ENCODE data around the gene CYP27B1. TPM values are rescaled to one million over a fixed set of nuclear protein-coding genes. Genes with fewer than 3 reads are reported as not detected.

Gene CYP27B1
- total RNA-seq, 2 donors from 2014 or later: 0.14 to 0.91 TPM

GRCh38 chr12:57753756-57754337, 13.0 kb downstream of the CYP27B1 start:
- H3K27ac ChIP-seq: peak overlapping the region; percentile 66 to 78
- 29% methylated on average over 1 of the region's 1 CpG for WGBS

GRCh38 chr12:57752668-57753000, 14.2 kb downstream of the CYP27B1 start:
- TF ChIP-seq POLR2AphosphoS5 (IDR thresholded peaks at IDR 0.05): no peak
- Histone ChIP-seq H3K4me1 (replicated peaks) (peaks cover 3% of the 10 kb centered on the region), H3K36me3 (peaks cover 0 to 4% of the 10 kb centered on the region in 2 donors), H3K4me3 (peak overlapping the region; percentile 66 to 70), H3K27me3 (replicated peaks; ENCODE audit: insufficient read depth) (no peaks in the 10 kb centered on the region), H3K27ac (peak overlapping the region; percentile 81 to 86), H3K9me3 (no peaks in the 10 kb centered on the region)
- intact Hi-C loops (cut with DNase I): no loop called here
- WGBS: under 1% methylated on average over 5 of the region's 5 CpGs
- DNase-seq (ENCODE audit: low spot score): no peak

More at GRCh38 chr12:57753756-57754337, 13.0 kb downstream of the CYP27B1 start:
- Histone ChIP-seq H3K9me3 (no peaks in the 10 kb centered on the region), H3K4me1 (replicated peaks) (peaks cover 3% of the 10 kb centered on the region), H3K36me3 (no peaks in the 10 kb centered on the region), H3K4me3 (no peak overlapping the region), H3K27me3 (replicated peaks; ENCODE audit: insufficient read depth) (no peaks in the 10 kb centered on the region)
- intact Hi-C loops (cut with DNase I): no loop called here
- TF ChIP-seq POLR2A (IDR thresholded peaks at IDR 0.05) (no peak), POLR2AphosphoS5 (IDR thresholded peaks at IDR 0.05) (no peak), CTCF (IDR thresholded peaks at IDR 0.05) (no peak)
- no peak for DNase-seq (ENCODE audit: low spot score)

- intact Hi-C loops (cut with DNase I): no loop called here
- DNase-seq (ENCODE audit: low spot score): peak; percentile 100
- H3K36me3 ChIP-seq: peaks cover 0 to 4% of the 10 kb centered on the region in 2 donors
- WGBS: under 1% methylated on average over 58 of the region's 58 CpGs
- H3K9me3 ChIP-seq: no peaks in the 10 kb centered on the region
- no peaks in the 10 kb centered on the region for H3K27me3 ChIP-seq (replicated peaks; ENCODE audit: insufficient read depth)
- H3K4me3 ChIP-seq: peak within 1 kb of the TSS; percentile 66 to 70
- TF ChIP-seq POLR2AphosphoS5 (IDR thresholded peaks at IDR 0.05): peak; percentile 100
- peak in 1 of 4 experiments; percentile 19 for TF ChIP-seq CTCF (IDR thresholded peaks at IDR 0.05)
- TF ChIP-seq POLR2A (IDR thresholded peaks at IDR 0.05): peak; percentile 61
- peaks cover 3% of the 10 kb centered on the region for H3K4me1 ChIP-seq (replicated peaks)
- H3K27ac ChIP-seq: peak within 1 kb of the TSS; percentile 81 to 86
Observed at GRCh38 chr12:57751788-57752667, 14.8 kb downstream of the CYP27B1 start, which contains the start of gene CDK4. Gene CDK4 (minus strand): TSS chr12:57752310. CDS start chr12:57751717, 593 bp downstream.

- intact Hi-C loops (cut with DNase I): no loop called here
- TF ChIP-seq POLR2A (IDR thresholded peaks at IDR 0.05): no peak
- no peak for TF ChIP-seq POLR2AphosphoS5 (IDR thresholded peaks at IDR 0.05)
- TF ChIP-seq CTCF (IDR thresholded peaks at IDR 0.05): no peak
- peaks cover 0 to 4% of the 10 kb centered on the region in 2 donors for H3K36me3 ChIP-seq
- H3K27ac ChIP-seq: peak overlapping the region; percentile 81 to 86
- H3K9me3 ChIP-seq: no peaks in the 10 kb centered on the region
- WGBS: 11% methylated on average over 8 of the region's 8 CpGs
- no peak for DNase-seq (ENCODE audit: low spot score)
- no peaks in the 10 kb centered on the region for H3K27me3 ChIP-seq (replicated peaks; ENCODE audit: insufficient read depth)
- peaks cover 3% of the 10 kb centered on the region for H3K4me1 ChIP-seq (replicated peaks)
- peak overlapping the region; percentile 66 to 70 for H3K4me3 ChIP-seq
Observed at GRCh38 chr12:57751432-57751787, 15.5 kb downstream of the CYP27B1 start.

GRCh38 chr12:57750561-57751431, 16.1 kb downstream of the CYP27B1 start:
- TF ChIP-seq POLR2A (IDR thresholded peaks at IDR 0.05): no peak
- TF ChIP-seq CTCF (IDR thresholded peaks at IDR 0.05): no peak
- TF ChIP-seq POLR2AphosphoS5 (IDR thresholded peaks at IDR 0.05): no peak
- Histone ChIP-seq H3K4me1 (replicated peaks) (no peaks in the 10 kb centered on the region), H3K9me3 (no peaks in the 10 kb centered on the region), H3K36me3 (peaks cover 0 to 4% of the 10 kb centered on the region in 2 donors), H3K4me3 (peak overlapping the region; percentile 66 to 70), H3K27me3 (replicated peaks; ENCODE audit: insufficient read depth) (no peaks in the 10 kb centered on the region), H3K27ac (peak overlapping the region; percentile 81 to 86)
- intact Hi-C loops (cut with DNase I): no loop called here
- DNase-seq (ENCODE audit: low spot score): no peak
- WGBS: 85% methylated on average over 15 of the region's 15 CpGs
